Mesodermal cell (in vitro differentiated cells): ENCODE measurements around the gene DGKD.
A peak's percentile ranks its signal among the peaks of the same experiment; 100 is the strongest.

Experiments
- H3K27ac ChIP-seq: 2 replicates; pipeline ENCODE4 v1.7.0; 2013; ENCODE audit warnings: mild to moderate bottlenecking, low read depth, low read length, moderate library complexity; ENCODE audit not compliant: severe bottlenecking
- H3K36me3 ChIP-seq: 2 replicates; pipeline ENCODE4 v1.7.1; 2013; ENCODE audit warnings: mild to moderate bottlenecking, low read length, moderate library complexity; ENCODE audit not compliant: control insufficient read depth, insufficient read depth
- H3K4me1 ChIP-seq: one replicate; pipeline ENCODE4 v1.7.1; 2013; ENCODE audit warnings: mild to moderate bottlenecking, low read length; ENCODE audit not compliant: insufficient read depth, control insufficient read depth, poor library complexity, severe bottlenecking
- H3K4me3 ChIP-seq: 2 replicates; pipeline ENCODE4 v1.7.0; 2013; ENCODE audit warnings: low read length, control low read depth, mild to moderate bottlenecking; ENCODE audit not compliant: insufficient read depth, poor library complexity, severe bottlenecking; ENCODE audit errors: extremely low read depth
- H3K9me3 ChIP-seq: 2 replicates; pipeline ENCODE4 v1.7.1; 2013; ENCODE audit warnings: mild to moderate bottlenecking, low read length, moderate library complexity; ENCODE audit not compliant: control insufficient read depth
- WGBS, 2 experiments: methylation state at CpG; one replicate each; pipeline ENCODE4 v1.1.5; 2013; ENCODE audit warnings: missing lambda C conversion rate in 2 of 2; ENCODE audit not compliant: insufficient coverage in 2 of 2; 5-methylcytosine and 5-hydroxymethylcytosine counted together

DGKD gene

DNA sequence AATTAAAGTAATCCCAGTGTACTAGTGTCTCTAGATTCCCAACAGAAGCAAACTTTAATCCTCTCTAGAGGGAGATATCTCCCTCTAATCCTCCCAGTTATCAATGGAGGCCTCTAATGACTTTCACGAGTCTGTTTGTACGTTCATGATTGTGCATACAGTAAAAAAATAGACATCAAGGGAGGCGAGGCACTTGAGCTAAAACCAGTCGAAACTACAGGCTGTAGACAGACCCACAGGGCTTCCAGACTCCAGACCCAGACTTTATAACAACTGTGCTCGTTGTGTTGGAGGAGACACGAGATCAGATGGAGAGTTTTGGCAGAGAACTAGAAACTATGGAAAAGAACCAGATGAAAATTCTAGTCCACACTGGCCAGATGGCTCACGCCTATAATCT lies 7.0 kb downstream of the DGKD start:
- no peaks in the 10 kb centered on the region for H3K9me3 ChIP-seq
- peaks cover 18% of the 10 kb centered on the region for H3K4me1 ChIP-seq
- peaks cover 3% of the 10 kb centered on the region for H3K36me3 ChIP-seq
- H3K4me3 ChIP-seq = no peak overlapping the region
- H3K27ac ChIP-seq = peak overlapping the region; percentile 86
- WGBS, 2 experiments = 94 to 100% methylated on average over 4 to 6 of the region's 7 CpGs

DNA sequence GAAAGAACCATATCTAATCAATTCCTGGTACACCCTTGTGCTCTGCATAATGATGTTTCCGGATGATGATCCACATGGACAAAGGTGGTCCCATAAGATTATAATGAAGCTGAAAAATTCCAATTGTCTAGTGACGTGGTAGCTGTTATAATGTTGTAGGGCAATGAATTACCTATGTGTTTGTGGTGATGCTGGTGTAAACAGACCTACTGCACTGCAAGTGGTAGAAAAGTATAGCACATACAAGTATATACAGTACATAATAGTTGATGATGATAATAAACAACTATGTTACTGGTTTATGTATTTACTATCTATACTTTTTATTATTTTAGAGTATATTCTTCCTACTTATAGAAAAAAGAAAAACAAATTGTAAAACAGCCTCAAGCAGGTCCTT lies 8.4 kb downstream of the DGKD start:
- H3K36me3 ChIP-seq = peaks cover 3% of the 10 kb centered on the region
- H3K4me3 ChIP-seq = no peak overlapping the region
- 60 to 93% methylated on average over 2 of the region's 2 CpGs for WGBS, 2 experiments
- no peak overlapping the region for H3K27ac ChIP-seq
- no peaks in the 10 kb centered on the region for H3K9me3 ChIP-seq
- H3K4me1 ChIP-seq = peaks cover 13% of the 10 kb centered on the region

DNA sequence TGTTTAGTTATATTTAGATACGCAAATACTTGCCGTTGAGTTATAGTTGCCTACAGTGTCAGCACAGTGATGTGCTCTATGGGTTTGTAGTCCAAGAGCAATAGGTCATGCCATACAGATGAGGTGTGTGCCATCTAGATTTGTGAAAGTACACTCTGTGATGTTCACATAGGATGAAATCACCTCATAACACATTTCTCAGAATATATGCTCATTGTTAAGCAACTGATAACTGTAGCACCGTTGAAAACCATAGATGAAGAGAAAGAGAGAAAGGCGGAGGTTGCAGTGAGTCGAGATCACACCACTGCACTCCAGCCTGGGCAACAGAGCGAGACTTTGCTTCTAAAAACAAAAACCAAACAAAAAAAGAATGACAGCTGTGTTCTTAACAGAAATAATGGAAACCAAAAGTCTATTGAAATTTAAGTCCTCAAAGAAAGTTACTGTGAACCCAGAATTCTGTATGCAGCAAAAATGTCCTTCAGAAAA lies 9.5 kb downstream of the DGKD start:
- H3K4me1 ChIP-seq = peaks cover 13% of the 10 kb centered on the region
- H3K9me3 ChIP-seq = no peaks in the 10 kb centered on the region
- WGBS, 2 experiments = 88 to 100% methylated on average over 1 to 3 of the region's 6 CpGs
- H3K27ac ChIP-seq = no peak overlapping the region
- H3K36me3 ChIP-seq = peaks cover 3% of the 10 kb centered on the region
- no peak overlapping the region for H3K4me3 ChIP-seq

DNA sequence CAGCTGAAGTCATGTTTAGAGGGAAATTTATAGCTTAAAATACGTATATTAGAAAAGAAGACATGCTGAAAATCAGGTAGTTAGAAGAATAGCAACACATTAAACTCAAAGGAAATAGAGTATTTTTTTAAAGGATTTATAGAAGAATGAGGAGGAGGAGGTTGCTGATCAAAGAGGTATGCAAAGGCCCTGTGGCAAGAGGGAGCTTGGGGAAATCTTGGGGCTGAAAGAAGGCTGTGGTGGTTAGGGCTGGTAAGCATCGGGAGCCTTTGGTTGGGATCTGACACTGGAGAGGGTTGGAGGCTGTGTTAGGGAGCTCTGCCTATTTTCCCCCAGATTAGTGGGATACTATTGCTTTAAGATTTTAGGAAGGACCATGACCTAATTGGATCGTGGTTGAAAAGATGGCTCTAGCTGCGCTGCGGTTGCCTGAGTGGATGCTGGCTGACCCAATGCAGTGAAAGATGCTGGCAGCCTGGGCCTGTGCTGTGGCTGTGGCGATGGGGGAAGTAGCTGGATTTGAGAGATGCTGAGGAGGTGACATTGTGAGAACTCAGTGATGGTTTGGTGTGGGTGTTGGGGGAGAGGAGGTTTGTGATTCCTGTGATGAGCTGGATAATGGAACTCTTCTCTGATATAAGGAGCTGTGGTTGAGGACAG lies 11.7 kb downstream of the DGKD start:
- no peak overlapping the region for H3K4me3 ChIP-seq
- no peak overlapping the region for H3K27ac ChIP-seq
- no peaks in the 10 kb centered on the region for H3K9me3 ChIP-seq
- 88 to 93% methylated on average over 4 to 5 of the region's 6 CpGs for WGBS, 2 experiments
- H3K36me3 ChIP-seq = peaks cover 3% of the 10 kb centered on the region
- H3K4me1 ChIP-seq = peaks cover 8% of the 10 kb centered on the region

DNA sequence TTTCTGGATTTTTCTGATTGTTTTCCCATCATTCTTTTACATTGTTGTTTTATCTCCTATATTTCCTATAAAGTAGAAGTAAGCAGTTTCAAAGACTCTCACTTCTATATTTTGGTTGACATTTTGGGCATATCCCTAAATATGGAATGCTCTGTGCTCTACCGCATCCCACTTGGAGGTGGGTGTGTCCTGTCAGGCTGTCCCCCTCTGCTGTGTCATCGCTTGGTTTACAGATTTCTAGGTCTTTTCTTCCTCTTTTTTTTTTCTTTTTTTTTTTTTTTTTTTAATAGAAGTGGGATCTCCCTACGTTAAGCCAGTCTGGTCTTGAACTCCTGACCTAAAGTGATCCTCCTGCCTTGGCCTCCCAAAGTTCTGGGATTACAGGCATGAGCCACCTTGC lies 13.3 kb downstream of the DGKD start:
- Histone ChIP-seq H3K36me3 (peaks cover 12% of the 10 kb centered on the region), H3K4me1 (peaks cover 4% of the 10 kb centered on the region), H3K9me3 (no peaks in the 10 kb centered on the region), H3K4me3 (no peak overlapping the region), H3K27ac (no peak overlapping the region)
- WGBS, 2 experiments = 100% methylated on average over 1 of the region's 3 CpGs; no CpG with 5 or more reads in 1 of the 2 experiments

DNA sequence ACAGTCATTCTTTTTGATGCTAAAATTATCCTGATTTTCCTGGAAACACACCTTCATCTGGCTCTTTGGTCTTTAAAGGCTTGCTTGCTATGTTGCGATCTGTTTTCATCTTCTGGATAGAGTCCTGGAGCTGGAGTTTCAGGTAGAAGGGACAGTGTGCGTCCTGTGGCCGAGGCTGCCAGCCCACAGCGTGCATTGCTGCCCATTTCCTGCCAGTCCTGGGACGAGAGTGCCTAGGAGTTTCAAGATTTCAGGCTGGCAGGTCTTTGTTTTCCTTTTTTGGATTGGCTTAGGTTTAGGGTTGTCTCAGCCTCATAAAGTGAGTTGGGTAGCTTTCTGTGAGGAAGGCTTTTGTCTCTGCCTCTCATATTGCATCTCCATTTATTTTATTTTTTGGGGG lies 14.5 kb downstream of the DGKD start:
- Histone ChIP-seq H3K4me1 (peaks cover 4% of the 10 kb centered on the region), H3K27ac (no peak overlapping the region), H3K9me3 (no peaks in the 10 kb centered on the region), H3K4me3 (no peak overlapping the region), H3K36me3 (peaks cover 10% of the 10 kb centered on the region)
- 83 to 94% methylated on average over 4 to 5 of the region's 5 CpGs for WGBS, 2 experiments

DNA sequence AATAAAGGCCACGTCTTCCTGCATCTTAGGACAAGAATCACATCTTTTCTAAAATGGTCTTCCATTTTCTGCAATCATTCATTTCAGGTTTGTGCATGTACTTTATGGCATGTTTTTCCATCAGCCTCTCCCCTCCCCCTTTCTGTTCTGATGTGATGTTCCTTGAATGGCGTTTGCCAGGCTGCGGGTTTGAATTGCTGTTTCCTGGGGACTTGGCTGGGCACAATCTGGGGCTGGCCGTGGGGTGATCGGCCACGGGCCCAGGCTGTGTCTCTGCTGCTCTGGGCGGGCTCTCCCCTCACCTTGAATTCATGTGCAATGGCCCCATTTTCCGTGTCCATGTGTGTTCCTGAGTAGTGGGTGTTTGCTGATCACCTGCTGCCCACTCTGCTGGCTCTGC lies 15.2 kb downstream of the DGKD start:
- H3K27ac ChIP-seq = no peak overlapping the region
- H3K4me3 ChIP-seq = no peak overlapping the region
- no peaks in the 10 kb centered on the region for H3K9me3 ChIP-seq
- 80 to 97% methylated on average over 5 to 6 of the region's 8 CpGs for WGBS, 2 experiments
- H3K36me3 ChIP-seq = peaks cover 9% of the 10 kb centered on the region
- peaks cover 4% of the 10 kb centered on the region for H3K4me1 ChIP-seq

DNA sequence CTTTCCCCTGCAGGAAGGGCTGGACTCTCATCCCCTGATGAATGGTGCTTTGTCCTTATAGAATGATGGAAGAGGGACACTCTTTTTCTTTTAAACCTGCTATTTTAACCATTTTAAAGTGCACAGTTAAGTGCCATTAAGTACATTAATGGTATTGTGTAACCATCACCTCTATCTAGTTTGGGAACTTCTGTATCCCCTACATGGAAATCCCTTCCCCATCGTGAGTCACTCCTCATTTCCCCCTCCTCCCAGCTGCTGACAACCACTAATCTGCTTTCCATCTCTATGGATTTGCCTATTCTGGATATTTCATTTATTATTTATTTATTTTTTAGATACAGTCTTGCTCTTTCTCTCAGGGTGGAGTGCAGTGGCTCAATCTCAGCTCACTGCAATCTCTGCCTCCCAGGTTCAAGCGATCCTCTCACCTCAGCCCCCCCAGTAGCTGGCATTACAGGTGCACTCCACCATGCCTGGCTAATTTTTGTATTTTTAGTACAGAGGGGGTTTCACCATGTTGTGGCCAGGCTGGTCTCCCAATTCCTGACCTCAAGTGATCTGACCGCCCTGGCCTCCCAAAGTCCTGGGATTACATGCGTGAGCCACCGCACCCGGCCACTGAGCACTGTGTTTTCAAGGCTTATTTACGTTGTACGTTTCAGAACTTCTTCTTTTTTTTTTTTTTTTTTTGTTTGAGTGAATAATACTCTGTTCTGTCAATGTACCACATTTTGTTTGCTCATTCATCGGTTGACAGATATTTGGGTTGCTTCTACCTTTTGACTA lies 15.8 kb downstream of the DGKD start:
- WGBS, 2 experiments = 93 to 94% methylated on average over 2 to 5 of the region's 9 CpGs

DNA sequence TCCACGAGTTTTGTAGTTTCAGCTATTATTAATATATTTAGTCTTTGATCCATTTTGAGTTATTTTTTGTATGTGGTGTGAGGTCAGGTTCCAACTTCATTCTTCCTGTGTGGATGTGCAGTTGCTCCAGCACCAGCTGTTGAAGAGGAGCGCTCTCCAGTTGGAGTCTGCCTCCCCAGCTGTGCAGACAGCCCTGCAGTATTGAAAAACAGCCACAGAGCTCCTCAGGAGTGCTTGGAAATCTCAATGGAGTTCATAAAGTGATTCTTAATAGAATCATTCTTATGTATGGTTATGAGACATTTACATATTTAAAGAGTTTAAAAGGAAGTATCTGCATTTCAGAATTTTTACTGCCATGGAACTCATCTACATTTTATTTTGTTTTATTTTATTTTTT lies 17.3 kb downstream of the DGKD start:
- Histone ChIP-seq H3K4me3 (no peak overlapping the region), H3K9me3 (no peaks in the 10 kb centered on the region), H3K36me3 (peaks cover 9% of the 10 kb centered on the region), H3K27ac (no peak overlapping the region), H3K4me1 (peaks cover 4% of the 10 kb centered on the region)
- WGBS, 2 experiments = 89 to 100% methylated on average over 1 of the region's 2 CpGs

More for the DNA sequence above, 15.8 kb downstream of the DGKD start:
- Histone ChIP-seq H3K36me3 (peaks cover 9% of the 10 kb centered on the region), H3K4me3 (no peak overlapping the region), H3K4me1 (peaks cover 4% of the 10 kb centered on the region), H3K27ac (no peak overlapping the region), H3K9me3 (no peaks in the 10 kb centered on the region)

DNA sequence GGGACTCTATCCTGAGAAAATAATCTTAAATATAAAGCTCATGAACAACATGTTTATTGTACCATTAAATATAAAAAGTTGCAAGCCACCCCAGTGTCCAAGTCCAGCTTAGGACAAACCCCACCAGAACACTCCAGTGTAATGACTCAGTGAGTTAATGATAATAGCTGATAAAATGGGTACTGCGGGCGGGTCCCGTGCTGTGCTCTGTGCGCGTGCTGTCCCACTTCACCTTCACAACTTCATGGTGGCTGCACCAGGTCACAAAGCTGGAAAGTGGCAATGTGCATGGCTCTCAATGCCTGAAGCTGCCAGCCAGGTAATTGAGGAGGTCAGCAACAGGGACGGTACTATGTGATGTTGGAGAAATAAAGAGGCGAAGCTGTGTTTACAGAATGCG lies 18.6 kb downstream of the DGKD start:
- Histone ChIP-seq H3K27ac (no peak overlapping the region), H3K36me3 (peaks cover 13% of the 10 kb centered on the region), H3K4me1 (peaks cover 4% of the 10 kb centered on the region), H3K4me3 (no peak overlapping the region), H3K9me3 (no peaks in the 10 kb centered on the region)
- 93 to 98% methylated on average over 3 to 8 of the region's 8 CpGs for WGBS, 2 experiments

DNA sequence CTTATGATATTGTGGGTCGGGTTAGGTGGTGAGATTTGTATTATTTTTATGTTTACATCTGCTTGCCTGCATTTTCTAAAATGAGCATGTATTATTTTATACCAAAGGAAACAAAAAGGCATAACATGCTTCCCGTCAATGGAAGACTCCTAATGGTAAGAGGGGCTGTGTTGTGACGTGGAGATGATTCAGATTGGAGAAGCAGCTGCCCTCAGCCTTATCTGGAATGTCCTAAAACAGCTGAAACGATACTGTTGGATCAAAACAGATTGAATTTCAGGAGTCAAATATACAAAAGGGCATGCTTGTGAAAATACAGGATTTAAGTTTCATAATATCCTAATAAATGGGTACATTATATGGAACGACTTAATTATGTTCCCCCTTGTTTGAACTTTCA lies 19.0 kb downstream of the DGKD start:
- H3K4me1 ChIP-seq = peaks cover 4% of the 10 kb centered on the region
- no peak overlapping the region for H3K27ac ChIP-seq
- H3K9me3 ChIP-seq = no peaks in the 10 kb centered on the region

More for the DNA sequence above, 19.0 kb downstream of the DGKD start:
- Histone ChIP-seq H3K4me3 (no peak overlapping the region), H3K36me3 (peaks cover 13% of the 10 kb centered on the region)
- 92 to 95% methylated on average over 2 to 3 of the region's 5 CpGs for WGBS, 2 experiments
